ENCODE measurements around the gene XKR3.

DNA sequence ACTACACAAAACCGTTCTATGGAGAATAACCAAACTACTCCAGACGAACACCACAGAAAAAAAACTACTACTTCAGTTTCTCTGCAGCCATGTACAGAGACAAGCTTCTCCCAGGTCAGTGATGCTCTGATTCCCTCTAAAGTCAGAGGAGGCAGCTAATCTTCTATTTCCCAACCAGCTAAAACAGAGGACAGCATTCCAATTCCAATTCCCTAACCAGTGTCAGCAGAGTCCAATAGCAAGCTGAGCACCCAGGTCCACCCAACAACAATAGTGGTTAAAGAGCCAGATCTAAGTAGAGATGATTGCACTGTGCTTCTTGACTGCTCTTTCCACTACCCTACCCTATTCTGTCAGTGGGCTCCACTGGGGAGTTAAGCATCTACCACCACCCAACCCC, 6.7 kb downstream of the XKR3 start:
- TF ChIP-seq SUZ12 (IDR thresholded peaks at IDR 0.05; ENCODE audit: extremely low read depth, insufficient read depth, insufficient read length) (no peak), ZNF274 (IDR thresholded peaks at IDR 0.05; ENCODE audit: low read depth, low read length) (no peak), YY1 (IDR thresholded peaks at IDR 0.05; ENCODE audit: insufficient read depth, insufficient read length) (no peak)
